ENCODE measurements around the gene SNAP29. TPM values are rescaled to one million over a fixed set of nuclear protein-coding genes. Genes with fewer than 3 reads are reported as not detected.

Gene SNAP29
- total and polyA plus RNA-seq, 9 of the 15 experiments (the other 6 are each of a cell fraction or from before 2014, with no cell fraction given): 19.5 to 250 (median 75.9) TPM

DNA sequence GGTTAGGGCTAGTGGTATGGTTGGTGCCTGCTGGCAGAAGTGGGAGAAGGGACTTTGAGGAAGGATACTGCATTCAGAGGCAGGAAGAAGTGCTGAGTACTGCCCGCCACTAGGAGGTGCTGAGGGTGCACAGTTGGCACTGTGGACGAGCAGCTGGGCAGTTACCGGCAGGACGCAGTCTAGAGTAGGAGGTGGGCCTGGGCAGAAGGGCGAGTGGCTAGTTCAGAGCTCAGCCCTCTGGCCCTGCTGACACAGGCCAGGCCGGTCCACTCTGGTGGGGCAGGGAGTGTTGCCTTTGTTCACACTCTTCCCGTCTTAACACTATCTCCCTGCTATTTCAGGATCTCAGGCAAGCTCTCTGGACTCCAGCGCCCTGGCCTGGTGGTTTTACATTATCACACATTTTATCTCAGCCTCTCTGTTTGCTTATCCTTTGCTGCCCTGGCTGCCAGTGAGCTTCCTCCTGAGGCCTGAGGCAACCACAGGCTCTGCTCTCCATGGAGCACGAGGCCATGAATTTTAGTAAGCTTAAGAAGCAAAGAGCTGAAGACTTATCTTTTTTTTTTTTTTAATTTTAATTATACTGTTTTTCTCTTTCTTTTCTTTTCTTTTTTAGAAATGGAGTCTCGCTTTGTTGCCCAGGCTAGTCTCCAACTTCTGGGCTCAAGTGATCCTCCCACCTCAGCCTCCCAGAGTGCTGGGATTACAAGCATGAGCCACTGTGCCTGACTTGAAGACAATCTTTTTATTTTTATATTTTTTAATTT, 26.9 kb downstream of the SNAP29 start (continued):
- TF ChIP-seq, protein P1, sequence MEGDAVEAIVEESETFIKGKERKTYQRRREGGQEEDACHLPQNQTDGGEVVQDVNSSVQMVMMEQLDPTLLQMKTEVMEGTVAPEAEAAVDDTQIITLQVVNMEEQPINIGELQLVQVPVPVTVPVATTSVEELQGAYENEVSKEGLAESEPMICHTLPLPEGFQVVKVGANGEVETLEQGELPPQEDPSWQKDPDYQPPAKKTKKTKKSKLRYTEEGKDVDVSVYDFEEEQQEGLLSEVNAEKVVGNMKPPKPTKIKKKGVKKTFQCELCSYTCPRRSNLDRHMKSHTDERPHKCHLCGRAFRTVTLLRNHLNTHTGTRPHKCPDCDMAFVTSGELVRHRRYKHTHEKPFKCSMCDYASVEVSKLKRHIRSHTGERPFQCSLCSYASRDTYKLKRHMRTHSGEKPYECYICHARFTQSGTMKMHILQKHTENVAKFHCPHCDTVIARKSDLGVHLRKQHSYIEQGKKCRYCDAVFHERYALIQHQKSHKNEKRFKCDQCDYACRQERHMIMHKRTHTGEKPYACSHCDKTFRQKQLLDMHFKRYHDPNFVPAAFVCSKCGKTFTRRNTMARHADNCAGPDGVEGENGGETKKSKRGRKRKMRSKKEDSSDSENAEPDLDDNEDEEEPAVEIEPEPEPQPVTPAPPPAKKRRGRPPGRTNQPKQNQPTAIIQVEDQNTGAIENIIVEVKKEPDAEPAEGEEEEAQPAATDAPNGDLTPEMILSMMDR (IDR thresholded peaks at IDR 0.05 in 2 of 3, conservative IDR thresholded peaks at IDR 0.05 in 1 of 3; ENCODE audit: insufficient read depth in 2 of 3, low read depth in 1 of 3, low read length in 3 of 3): peak; percentile 99 to 100 (median 99)
- TF ChIP-seq ESRRB (CRISPR knock-in tag; IDR thresholded peaks at IDR 0.05; ENCODE audit: borderline replicate concordance): no peak
- TF ChIP-seq HDAC2 (IDR thresholded peaks at IDR 0.05): peak; percentile 99
- no peak for TF ChIP-seq MCM7 (IDR thresholded peaks at IDR 0.05)
- TF ChIP-seq NCOA1 (IDR thresholded peaks at IDR 0.05; ENCODE audit: low read depth): peak; percentile 81; the same call in 1 of the 2 replicates
- no peak for TF ChIP-seq SAFB2 (IDR thresholded peaks at IDR 0.05; ENCODE audit: borderline replicate concordance, low read depth, low read length, severe bottlenecking)
- peak; percentile 87; the same call in 1 of the 2 replicates for TF ChIP-seq ZC3H8 (IDR thresholded peaks at IDR 0.05)
- TF ChIP-seq ARHGAP35 (IDR thresholded peaks at IDR 0.05; ENCODE audit: partially characterized antibody): no peak
- TF ChIP-seq PHF21A (IDR thresholded peaks at IDR 0.05; ENCODE audit: borderline replicate concordance, low read depth): no peak
- TF ChIP-seq EP300 (IDR thresholded peaks at IDR 0.05; ENCODE audit: low read length): peak; percentile 10; the same call in 1 of the 2 replicates
- peak; percentile 69; the same call in 1 of the 2 replicates for TF ChIP-seq FOXM1 (IDR thresholded peaks at IDR 0.05; ENCODE audit: low read depth)
- peak; percentile 96 for TF ChIP-seq FOXM1 (CRISPR knock-in tag; IDR thresholded peaks at IDR 0.05; ENCODE audit: low read depth)
- TF ChIP-seq ZNF347 (CRISPR knock-in tag; IDR thresholded peaks at IDR 0.05; ENCODE audit: low read depth): no peak
- no peak for TF ChIP-seq ILK (tag; IDR thresholded peaks at IDR 0.05; ENCODE audit: borderline replicate concordance, low read depth)
- TF ChIP-seq SRSF9 (IDR thresholded peaks at IDR 0.05; ENCODE audit: borderline replicate concordance, low read depth, low read length): no peak
- TF ChIP-seq, protein P2, sequence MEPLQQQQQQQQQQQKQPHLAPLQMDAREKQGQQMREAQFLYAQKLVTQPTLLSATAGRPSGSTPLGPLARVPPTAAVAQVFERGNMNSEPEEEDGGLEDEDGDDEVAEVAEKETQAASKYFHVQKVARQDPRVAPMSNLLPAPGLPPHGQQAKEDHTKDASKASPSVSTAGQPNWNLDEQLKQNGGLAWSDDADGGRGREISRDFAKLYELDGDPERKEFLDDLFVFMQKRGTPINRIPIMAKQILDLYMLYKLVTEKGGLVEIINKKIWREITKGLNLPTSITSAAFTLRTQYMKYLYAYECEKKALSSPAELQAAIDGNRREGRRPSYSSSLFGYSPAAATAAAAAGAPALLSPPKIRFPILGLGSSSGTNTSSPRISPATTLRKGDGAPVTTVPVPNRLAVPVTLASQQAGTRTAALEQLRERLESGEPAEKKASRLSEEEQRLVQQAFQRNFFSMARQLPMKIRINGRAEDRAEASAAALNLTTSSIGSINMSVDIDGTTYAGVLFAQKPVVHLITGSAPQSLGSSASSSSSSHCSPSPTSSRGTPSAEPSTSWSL (CRISPR knock-in tag; IDR thresholded peaks at IDR 0.05; ENCODE audit: borderline replicate concordance): no peak; the same call in none of the 2 replicates
- no peak; the same call in 1 of the 2 replicates for TF ChIP-seq ZNF766 (CRISPR knock-in tag; conservative IDR thresholded peaks at IDR 0.05)
- TF ChIP-seq SREBF2 (CRISPR knock-in tag; IDR thresholded peaks at IDR 0.05): no peak
- TF ChIP-seq ZC3H4 (CRISPR knock-in tag; IDR thresholded peaks at IDR 0.05; ENCODE audit: borderline replicate concordance): no peak
- no peak for TF ChIP-seq NR3C1 (CRISPR knock-in tag; IDR thresholded peaks at IDR 0.05)
- TF ChIP-seq KHSRP (IDR thresholded peaks at IDR 0.05): no peak
- peak; percentile 94 for TF ChIP-seq SAP30 (IDR thresholded peaks at IDR 0.05; ENCODE audit: borderline replicate concordance, insufficient read depth, low read depth, low read length, poor library complexity, severe bottlenecking)
- peak; percentile 59 for TF ChIP-seq HNRNPLL (IDR thresholded peaks at IDR 0.05; ENCODE audit: low read depth, low read length, poor library complexity, severe bottlenecking)
- peak; percentile 100 for TF ChIP-seq CTBP1 (IDR thresholded peaks at IDR 0.05; ENCODE audit: borderline replicate concordance)
- TF ChIP-seq, protein P3, sequence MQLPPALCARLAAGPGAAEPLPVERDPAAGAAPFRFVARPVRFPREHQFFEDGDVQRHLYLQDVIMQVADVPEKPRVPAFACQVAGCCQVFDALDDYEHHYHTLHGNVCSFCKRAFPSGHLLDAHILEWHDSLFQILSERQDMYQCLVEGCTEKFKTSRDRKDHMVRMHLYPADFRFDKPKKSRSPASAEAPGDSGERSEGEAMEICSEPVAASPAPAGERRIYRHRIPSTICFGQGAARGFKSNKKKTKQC (CRISPR knock-in tag; IDR thresholded peaks at IDR 0.05): peak; percentile 89; the same call in 1 of the 2 replicates
- no peak for TF ChIP-seq MBD2 (IDR thresholded peaks at IDR 0.05; ENCODE audit: borderline replicate concordance, low read depth)
